Left ventricle myocardium inferior (tissue), 1 donor: Measurements from ENCODE around the gene PPARD. TPM values are rescaled to one million over a fixed set of nuclear protein-coding genes. Genes with fewer than 3 reads are reported as not detected.

ENCODE experiments used
- DNase-seq: peaks from one replicate; pipeline ENCODE4 v3.0.0-alpha.2; 2020
- H3K27ac ChIP-seq: fragments of 200-600 bp; replicated peaks from 2 replicates; pipeline ENCODE4 v1.8.0; 2021
- H3K27me3 ChIP-seq: fragments of 200-600 bp; 2 replicates; pipeline ENCODE4 v1.8.0; 2021; ENCODE audit warnings: low read depth
- H3K36me3 ChIP-seq: fragments of 200-600 bp; 2 replicates; pipeline ENCODE4 v1.8.0; 2021
- H3K4me1 ChIP-seq: fragments of 200-600 bp; 2 replicates; pipeline ENCODE4 v1.8.0; 2021
- H3K4me3 ChIP-seq: fragments of 200-600 bp; 2 replicates; pipeline ENCODE4 v1.8.0; 2021; ENCODE audit warnings: mild to moderate bottlenecking, moderate library complexity
- H3K9me3 ChIP-seq: fragments of 200-600 bp; replicated peaks from 2 replicates; pipeline ENCODE4 v1.8.0; 2021
- CTCF ChIP-seq: fragments of 200-600 bp; IDR thresholded peaks from 2 replicates; pipeline ENCODE4 v1.8.0; 2021; ENCODE audit warnings: antibody characterized with exemption, mild to moderate bottlenecking, borderline replicate concordance
- intact Hi-C: fragments of 100-400 bp; cut with micrococcal nuclease; formaldehyde crosslinking; loops from one replicate; pipeline ENCODE4 v1.11.0; 2022
- total RNA-seq: library from RNA; stranded (reverse); fragmentation: NEBNext Ultra II Directional; extraction: Animal tissue kit (Norgen Biotek cat#: 25700); gene quantifications from one replicate; pipeline ENCODE4 v1.2.1, GENCODE V29; 2021
- donor health status: DM: no; HTN: yes; CAD: no; lungs with severe emphysema.

PPARD gene
- total RNA-seq, 1 donor from 2014 or later, result 14.9 TPM

GRCh38 chr6:35443341-35444030 lies 101.1 kb downstream of the PPARD start:
- H3K27ac ChIP-seq, result no peak overlapping the region
- intact Hi-C loops, result no loop called here
- H3K4me3 ChIP-seq, result no peak overlapping the region
- H3K36me3 ChIP-seq, result no peaks in the 10 kb centered on the region
- TF ChIP-seq CTCF, result no peak
- H3K4me1 ChIP-seq, result no peaks in the 10 kb centered on the region
- DNase-seq, result no peak
- H3K9me3 ChIP-seq, result no peaks in the 10 kb centered on the region
- H3K27me3 ChIP-seq, result no peaks in the 10 kb centered on the region

DNA sequence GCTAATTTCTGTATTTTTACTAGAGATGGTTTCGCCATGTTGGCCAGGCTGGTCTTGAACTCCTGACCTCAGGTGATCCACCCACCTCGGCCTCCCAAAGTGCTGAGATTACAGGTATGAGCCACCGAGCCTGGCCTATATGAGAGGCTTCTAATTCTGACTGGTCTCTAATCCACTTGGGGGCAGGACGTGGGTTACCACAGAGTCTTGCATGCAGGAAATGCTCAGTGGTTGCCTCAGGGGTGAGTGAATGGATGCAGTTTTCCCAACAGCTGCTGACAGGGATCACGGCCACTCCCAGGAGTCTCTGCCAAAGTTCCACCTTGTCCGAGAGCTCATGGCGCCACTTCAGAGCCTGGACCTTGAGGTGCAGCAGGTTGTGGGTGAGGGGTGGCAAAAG lies 103.3 kb downstream of the PPARD start:
- H3K9me3 ChIP-seq, result no peaks in the 10 kb centered on the region
- no peaks in the 10 kb centered on the region for H3K4me1 ChIP-seq
- no peaks in the 10 kb centered on the region for H3K27me3 ChIP-seq
- H3K27ac ChIP-seq, result no peak overlapping the region
- H3K36me3 ChIP-seq, result no peaks in the 10 kb centered on the region
- intact Hi-C loops, result loop anchor here (5.0 kb wide), 1 partner anchor 103 kb away; the partner anchor contains the start of gene PPARD
- no peak for TF ChIP-seq CTCF
- DNase-seq, result no peak
- no peak overlapping the region for H3K4me3 ChIP-seq

GRCh38 chr6:35448191-35448590 lies 105.8 kb downstream of the PPARD start:
- no peak for TF ChIP-seq CTCF
- intact Hi-C loops, result loop anchor here (5.0 kb wide), 1 partner anchor 106 kb away; the partner anchor contains the start of gene PPARD

DNA sequence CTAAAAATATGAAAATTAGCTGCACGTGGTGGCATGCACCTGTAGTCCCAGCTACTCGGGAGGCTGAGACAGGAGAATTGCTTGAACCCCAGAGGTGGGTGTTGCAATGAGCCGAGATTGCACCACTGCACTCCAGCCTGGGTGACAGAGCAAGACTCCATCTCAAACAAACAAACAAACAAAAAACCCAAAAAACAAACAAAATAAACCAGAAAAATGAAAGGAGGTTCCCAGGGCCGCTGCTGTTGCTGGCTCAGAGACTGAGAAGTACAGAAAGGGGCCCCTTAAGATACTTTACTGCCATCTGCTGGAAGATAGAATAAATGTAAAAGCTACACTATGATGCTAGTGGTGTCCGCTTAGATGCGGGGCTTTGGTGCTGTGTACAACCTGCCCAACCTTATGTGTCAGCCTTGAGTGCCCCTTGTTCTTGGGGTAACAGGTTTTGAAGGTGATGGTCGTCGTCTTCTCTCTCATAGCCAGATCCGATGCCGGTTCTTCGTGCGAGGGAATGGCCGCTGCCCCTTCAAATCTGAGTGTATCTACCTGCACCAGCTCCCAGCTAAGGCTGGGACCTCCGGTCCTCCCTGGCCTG lies 107.0 kb downstream of the PPARD start:
- H3K27ac ChIP-seq, result no peak overlapping the region
- intact Hi-C loops, result loop anchor here (5.0 kb wide), 1 partner anchor 107 kb away; the partner anchor contains the start of gene PPARD
- TF ChIP-seq CTCF, result peak; percentile 82

More at GRCh38 chr6:35448191-35448590, 105.8 kb downstream of the PPARD start:
- peaks cover 20% of the 10 kb centered on the region for H3K4me1 ChIP-seq
- no peaks in the 10 kb centered on the region for H3K36me3 ChIP-seq
- DNase-seq, result no peak
- no peak overlapping the region for H3K4me3 ChIP-seq
- H3K9me3 ChIP-seq, result no peaks in the 10 kb centered on the region
- no peak overlapping the region for H3K27ac ChIP-seq
- no peaks in the 10 kb centered on the region for H3K27me3 ChIP-seq

DNA sequence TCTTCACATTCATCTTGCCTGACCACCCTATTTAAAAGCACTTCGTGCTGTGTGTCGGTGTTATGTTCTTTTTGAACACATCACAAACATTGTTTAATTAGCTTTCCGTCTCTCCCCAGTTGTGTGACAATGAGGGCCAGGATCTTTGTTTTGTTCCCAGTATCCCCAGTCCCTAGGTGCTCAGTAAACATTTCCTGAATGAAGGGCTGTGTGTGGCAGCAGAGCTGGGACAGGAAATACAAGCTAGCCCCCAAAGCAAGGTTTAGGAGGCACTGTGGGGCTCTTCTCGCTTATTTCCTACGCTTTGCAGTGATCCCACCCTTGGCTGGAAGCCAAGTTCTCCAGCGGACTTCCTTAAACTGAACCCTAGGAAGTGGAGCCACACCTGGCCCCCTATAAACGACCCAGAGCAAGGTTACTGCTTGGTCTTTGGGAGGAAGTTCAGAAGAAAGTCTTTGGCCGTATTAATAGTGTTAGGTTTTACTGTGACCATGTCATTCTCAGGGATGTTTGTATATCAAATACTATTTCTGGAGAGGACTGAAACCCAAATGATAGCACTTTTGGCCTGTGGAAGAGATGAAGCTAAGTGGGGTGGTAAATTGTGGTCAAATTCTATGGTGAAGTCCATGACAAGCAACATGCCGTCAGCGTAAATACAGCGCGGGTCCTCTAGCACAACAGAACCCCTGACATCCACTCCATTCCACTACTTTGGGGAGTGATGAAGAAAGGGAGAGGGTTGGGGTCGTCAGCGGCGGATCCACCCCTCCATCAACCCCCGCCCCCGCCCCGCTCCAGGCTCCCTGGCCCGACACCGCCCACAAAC lies 109.2 kb downstream of the PPARD start:
- Histone ChIP-seq H3K36me3 (peaks cover 7% of the 10 kb centered on the region), H3K27me3 (no peaks in the 10 kb centered on the region), H3K4me3 (peak overlapping the region; percentile 78), H3K27ac (peak overlapping the region; percentile 87), H3K9me3 (no peaks in the 10 kb centered on the region), H3K4me1 (peaks cover 41% of the 10 kb centered on the region)
- no peak for DNase-seq
- intact Hi-C loops, result no loop called here
- no peak for TF ChIP-seq CTCF

More for the DNA sequence above, 107.0 kb downstream of the PPARD start:
- no peaks in the 10 kb centered on the region for H3K9me3 ChIP-seq
- no peak for DNase-seq
- no peak overlapping the region for H3K4me3 ChIP-seq
- H3K4me1 ChIP-seq, result peaks cover 32% of the 10 kb centered on the region
- no peaks in the 10 kb centered on the region for H3K27me3 ChIP-seq
- no peaks in the 10 kb centered on the region for H3K36me3 ChIP-seq
